Activated T-cell treated with anti-CD3 and anti-CD28 coated beads, Interleukin-2, amount 50 U/mL, for 48 hours (primary cell): ENCODE data around the gene LRRC4C.
"Not testable (repeated sequence)": the region's sequence is repeated elsewhere in the genome, so short reads cannot be mapped to it uniquely, and the experiment has no call there.

ENCODE experiments used
- DNase-seq, 2 experiments: peaks; one replicate each; pipeline ENCODE4 v3.0.0-alpha.2; 2020

The LRRC4C gene

DNA sequence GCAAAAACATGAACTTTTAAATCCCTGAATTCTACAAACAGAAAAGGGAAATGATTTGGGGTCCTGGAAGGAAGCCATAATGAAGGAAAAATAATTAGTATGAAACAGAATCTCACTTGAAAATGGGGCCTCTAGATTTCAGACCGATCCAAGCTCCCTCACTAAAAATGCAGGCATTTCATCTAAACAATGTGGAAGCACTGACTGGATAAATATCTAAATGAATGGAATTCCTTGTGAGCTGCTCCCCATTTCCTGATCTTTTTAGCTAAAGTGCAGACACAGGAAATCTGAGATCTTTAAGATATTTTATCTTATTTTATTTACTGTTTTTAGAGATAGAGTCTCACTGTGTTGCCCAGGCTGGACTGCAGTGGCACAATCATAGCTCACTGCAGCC lies 1255.8 kb downstream of the LRRC4C start:
- no peak for DNase-seq

DNA sequence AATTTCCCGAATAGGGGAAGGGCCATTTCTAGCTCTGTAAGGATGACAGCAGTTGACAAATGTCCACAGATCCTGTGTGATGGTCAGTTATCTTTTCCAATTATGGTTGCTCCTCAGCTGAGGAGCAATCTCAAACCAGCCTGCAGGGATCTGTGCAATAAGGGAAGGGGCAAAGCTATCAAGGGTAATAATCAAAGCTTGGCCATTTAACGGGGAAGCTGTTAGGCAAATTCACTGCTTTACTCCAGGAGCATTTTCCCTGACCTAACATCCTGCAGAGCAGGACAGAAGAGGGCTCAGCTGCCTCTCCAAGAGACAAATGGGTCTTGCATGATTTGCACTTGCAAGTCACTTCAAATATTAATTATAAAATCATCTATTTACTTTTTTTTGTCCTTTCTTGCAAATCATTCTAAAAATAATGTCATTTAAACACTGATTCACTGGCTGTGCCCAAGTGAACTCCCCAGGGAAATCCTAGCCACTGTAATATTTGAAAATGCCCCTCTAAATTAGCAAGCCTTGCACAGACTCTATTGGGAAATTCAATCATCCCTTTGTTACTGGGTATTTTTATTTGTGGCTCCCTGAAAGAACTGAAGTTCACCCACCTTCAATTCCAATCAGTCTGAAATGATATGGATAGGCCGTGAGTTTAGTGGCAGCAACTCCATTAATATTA lies 1256.7 kb downstream of the LRRC4C start:
- no peak for DNase-seq

DNA sequence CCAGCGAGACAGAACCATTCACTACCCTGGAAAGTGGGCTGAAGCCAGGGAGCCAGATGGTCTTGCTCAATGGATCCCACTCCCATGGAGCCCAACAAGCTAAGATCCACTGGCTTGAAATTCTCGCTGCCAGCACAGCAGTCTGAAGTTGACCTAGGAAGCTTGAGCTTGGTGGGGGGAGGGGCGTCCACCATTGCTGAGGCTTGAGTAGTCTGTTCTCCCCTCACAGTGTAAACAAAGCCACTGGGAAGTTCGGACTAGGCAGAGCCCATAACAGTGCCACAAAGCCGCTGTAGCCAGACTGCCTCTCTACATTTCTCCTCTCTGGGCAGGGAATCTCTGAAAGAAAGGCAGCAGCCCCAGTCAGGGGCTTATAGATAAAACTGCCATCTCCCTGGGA lies 1266.9 kb downstream of the LRRC4C start:
- not testable (repeated sequence) for DNase-seq

DNA sequence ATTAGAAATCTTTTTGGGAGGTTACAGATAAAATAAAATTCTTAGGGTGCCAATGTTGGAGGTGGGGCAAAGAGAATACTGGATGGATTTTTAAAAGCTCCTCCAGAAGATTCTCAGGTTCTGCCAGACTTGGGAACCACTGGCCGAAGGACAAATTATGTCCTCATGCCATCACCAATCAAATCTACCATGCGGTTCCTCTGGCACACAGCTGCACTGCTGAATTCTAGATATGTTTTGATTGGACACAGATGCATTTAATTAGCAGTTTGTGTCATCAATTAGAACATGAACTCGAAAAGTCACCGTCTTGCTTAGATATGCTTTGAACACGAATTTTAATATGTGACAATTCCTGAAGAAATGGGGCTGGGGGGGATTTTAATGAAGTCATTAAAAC lies 1269.2 kb downstream of the LRRC4C start:
- no peak for DNase-seq

DNA sequence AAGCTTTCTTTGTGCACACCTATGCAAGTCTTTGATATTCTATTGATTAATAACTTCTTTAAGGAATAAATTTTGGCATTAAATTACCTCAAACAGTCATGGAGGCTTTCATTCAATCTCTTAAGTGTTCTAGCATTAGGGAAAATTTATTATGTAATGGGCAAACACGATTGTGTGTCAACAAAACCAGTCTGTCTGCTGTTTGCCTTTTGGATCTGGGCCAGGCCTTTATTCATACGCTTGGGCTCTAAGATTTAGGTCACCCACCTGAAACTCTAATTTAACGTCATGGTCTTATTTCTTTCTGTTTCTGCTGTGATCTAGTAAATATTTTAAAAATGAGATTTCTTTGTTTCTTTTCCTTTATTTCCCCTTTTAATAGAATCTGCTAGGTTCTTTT lies 1270.6 kb downstream of the LRRC4C start:
- DNase-seq = no peak

DNA sequence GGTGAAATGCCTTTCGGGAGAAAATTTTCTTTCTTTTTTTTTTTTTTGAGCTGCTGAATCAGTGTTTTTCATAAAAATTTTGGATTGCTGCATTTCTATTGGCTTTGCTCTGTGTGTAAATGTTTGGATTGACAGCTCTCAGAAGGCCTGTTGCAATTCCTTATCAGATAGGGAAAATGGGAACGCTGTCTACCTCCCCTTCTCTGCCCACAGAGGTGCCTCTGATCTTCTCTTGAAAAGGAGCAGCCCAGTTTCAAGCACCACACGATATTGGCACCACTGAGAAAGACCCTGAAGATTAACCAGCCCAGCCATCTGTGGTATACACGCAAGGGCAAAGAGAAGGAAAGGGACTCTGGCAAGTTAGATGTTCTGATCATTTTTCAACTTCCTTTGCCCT lies 1272.2 kb downstream of the LRRC4C start:
- no peak for DNase-seq

DNA sequence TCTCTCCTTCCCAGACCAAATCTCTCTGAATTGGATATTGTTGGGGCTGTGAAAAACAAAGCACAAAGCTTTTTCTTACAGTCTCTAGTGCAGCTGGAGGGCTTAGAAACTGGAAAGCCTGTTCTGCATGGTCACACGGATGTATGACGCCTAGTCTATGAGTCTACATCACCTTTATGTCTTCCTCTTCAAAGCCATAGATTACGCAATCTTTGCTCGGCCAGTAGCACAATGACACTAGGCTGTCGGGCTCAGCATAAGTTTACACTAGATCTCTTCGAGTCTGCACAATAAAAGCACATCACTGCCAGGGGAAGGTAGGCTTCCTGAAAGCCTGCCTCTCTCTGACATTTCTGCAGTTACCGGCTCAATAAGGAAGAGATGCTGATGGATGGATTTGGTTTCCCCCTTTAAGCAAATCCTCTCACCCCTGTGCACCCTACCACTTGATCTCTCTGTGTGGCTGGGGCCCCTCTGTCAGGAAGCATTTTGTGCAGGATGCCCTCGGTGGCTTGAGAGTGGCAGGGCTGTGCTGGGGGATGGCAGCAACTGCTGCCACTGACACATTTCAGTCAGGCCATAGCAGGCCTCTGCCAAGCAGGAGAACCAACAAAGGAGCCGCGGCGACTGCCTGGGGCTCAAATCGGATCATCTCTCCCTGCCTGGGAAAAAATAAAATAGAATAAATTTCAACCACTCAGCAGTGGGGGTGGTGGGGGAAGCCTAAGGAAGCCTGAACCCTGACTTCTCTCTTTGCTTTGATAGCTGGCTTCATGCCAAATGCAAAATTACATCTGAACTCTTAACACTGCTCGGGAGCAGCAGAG lies 1272.8 kb downstream of the LRRC4C start:
- no peak for DNase-seq

DNA sequence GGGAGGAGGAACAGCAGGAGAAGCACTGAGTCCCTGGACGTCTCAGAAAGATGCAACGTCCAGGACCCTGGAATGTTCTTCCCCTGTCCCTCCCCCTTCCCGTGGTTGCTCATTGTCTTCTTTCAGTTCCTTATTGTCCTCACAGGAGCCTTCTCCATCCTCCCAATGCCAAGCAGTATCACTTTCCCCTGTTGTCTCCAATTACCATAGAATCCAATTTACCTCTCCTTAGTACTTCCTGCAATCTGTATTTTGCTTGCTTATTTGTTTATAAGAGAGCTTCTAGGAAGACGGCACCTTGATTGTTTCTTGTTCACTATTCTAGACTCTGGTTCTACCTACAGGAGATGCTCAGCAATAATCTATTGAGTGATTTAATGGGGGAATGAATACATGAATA lies 1273.7 kb downstream of the LRRC4C start:
- no peak for DNase-seq

DNA sequence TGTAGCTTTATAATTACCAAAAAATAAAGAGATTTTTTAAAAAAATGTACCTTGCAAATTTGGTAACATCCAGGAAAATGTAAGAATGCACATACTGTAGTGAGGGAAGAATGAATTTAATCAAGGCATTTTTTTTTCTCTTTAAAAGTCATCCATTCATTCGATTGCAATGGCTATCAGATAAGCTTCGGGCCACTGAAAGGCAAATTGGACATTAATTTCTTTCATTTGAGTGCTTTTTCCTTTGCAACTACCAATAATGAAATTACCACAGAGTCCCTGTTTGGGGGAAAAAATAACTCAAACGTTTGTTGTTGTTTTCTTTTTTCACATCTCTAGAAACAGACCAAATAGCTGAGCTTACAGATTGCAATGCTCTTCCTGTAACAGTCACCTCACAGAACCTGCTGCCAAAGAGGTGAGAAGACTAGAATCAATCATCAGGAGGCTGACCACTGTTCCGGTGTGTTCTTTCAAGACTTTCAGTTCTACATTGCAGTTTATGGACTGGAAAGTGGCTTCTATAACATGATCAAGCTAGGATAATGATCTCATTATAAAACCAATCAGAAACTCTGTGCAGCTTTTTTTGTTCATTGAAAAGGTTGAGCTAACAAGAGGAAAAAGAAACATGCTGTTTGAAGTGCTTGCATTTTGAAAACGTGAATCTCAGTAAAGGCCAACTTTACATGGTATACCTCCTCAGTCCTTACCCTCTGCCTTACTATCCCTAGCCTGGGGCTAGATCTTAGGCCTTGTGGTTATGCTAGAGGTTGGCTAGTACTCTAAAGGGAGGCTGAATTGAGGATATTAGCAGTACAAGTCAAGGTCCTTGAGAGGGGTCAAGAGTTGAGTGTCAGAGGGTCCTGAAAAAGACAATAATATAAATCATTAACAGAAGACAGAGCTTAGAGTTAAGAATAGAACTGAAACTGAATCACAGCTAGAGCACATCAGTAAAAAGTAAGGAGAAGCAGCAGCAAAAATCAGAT lies 1276.1 kb downstream of the LRRC4C start:
- no peak for DNase-seq

DNA sequence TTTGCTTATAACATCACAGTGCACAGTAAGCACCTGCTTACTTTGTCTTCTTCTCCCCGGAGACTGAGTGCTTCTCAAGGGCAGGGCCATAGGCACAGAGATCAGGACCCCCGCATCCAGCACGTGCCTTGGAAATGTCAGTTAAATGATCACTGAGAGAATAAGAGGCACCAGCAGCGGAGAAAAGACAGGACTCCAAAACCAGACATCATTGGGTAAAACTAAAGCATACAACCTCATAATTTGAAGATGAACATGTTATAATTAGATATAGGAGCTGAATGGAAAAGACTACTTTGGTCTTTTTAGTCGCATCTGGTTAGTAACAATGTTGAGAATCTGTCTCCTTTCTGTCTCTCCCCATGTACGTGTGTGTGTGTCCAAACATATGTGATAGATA lies 1279.9 kb downstream of the LRRC4C start:
- DNase-seq = no peak

DNA sequence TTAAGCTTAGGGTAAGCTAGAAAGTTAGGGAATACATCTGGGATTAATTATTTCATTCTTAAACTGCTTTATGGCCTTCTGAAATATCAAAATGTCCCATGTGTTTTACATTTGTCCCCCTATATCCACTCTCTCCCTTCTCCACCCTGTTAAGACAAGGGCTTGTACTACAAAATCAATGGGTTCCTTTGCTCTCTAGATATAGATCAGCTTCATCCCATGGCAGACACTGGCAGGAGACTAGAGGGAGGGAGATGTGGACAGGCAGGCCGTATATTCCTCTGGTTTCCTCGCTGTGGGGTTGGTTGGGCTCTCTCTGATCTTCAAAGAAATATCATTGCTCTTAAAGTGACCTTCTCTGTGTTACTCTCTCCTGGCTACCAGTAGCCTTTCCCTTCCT lies 1281.0 kb downstream of the LRRC4C start:
- no peak for DNase-seq

DNA sequence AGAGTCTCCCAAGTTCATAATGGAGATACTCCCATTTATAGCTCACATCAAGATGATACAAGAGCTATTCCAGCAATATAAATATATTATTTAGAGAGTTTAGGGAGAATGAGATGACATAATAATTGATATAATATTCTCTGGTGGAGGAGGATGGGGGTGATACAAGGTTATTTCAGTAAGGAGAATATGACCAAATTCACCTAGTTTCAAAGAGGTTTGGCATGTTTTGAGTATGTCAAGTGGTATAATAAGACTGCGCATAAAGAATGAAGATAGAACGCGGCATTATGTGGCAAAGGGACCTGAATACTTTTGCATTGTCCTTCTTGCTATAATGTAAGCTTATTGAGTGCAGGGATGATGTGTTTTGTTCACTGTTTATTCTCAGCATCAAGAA lies 1283.5 kb downstream of the LRRC4C start:
- DNase-seq = no peak

DNA sequence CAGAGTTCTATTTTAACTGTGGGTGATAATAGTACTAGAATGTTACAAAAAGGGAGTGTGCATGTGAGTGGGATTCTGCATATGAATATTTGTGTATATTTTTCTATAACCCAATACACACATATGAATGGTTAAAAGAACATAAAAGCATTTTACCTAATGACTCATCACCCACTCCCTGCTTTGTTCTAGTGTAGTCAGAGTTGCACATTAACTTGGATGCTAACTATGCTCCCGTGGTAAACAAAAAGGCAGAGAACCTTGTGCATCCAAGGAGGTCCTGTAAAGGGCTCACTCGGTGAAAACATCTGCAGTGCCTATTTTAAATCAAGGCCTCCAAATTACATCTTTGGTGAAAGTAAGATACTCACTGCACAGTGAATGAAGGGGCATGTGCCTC lies 1289.4 kb downstream of the LRRC4C start:
- no peak for DNase-seq

DNA sequence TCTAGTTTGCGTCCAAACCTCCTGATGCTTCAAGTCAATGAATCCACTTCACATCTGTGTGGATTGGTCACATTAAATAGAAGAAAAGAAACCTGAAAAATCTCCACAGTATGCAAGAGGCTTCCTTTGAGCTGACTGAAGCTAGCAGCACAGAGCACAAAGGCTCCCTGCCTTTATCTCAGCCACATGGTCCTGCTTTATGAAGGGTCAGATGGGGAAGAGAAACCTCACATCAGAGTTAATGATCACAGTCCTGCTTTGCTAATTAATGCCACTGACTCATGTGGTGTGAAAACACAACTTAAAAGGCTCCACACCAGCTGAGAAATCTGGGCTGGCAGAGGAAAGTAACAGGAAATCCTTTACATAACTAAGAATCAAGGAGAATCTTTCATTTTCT lies 1291.0 kb downstream of the LRRC4C start:
- DNase-seq = no peak

DNA sequence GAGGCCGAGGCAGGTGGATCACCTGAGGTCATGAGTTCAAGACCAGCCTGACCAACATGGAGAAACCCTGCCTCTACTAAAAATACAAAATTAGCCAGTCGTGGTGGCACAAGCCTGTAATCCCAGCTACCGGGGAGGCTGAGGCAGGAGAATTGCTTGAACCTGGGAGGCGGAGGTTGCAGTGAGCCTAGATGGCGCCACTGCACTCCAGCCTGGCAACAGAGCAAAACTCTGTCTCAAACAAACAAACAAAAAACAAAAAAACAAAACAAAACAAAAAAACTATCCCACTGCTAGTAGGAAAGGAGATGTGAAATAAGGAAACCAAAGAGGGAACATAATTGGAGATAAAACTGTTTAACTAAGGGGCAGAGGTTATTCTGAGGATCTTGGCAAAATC lies 1291.6 kb downstream of the LRRC4C start:
- not testable (repeated sequence) for DNase-seq

DNA sequence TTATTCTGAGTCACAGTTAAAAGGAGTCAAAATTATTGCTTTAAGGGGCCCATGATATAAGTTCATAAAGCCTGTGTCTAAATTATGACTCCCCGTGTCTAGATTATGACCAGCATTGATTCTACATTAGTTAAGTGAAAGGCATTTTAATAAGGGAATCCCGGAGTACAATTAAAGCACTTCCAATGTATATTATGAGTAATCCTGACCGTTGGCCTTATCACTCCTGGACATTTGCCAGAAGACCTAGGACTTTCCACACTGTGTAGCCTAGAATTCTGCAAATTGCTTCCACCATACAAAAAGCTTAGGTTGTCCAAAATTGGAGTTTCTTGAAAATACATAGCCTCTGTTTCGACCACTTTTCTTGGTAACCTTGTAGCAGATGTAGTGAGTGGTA lies 1292.6 kb downstream of the LRRC4C start:
- DNase-seq = no peak

DNA sequence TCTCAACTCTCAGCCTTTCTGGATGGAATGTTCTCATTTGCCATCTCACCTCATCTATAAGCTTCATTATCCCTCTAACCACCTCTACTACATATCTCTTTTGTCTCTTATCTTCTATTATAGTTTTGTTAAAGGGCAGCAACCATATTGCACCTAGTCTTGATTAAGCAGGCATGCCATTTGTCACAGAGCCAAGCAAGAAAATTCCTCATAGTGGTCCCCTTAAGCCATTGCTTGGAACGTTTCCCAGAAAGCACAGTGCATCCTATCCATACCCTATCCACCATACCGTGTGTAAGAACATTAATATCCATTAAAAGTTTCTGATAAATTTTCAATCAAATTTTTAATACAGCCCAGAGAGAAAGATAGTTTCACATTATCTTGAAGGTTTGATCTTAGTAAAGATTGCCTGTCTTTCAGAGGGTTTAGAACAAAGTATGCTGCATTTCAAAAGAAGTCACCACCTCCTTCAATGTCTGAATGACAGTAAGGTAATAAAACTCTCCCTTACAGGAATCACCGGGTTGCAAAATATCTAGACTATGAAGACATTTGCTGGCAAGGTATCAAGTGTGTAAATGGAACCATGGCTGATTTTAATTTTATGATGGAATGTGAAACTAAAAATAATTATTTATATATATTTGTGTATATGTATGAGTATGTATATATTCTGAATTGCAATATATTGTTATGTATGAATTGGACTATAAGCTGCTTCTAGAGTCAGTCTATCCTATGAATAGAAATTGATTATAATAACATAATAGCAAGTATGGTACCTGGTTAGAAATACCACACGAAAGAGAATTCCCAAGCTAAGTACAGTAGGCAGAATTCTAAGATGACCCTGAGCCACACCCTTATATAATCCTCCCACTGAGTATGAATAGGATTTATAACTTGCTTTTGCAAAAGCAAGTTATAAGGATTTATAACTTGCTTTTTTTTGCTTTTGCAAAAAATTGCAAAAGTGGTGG lies 1296.3 kb downstream of the LRRC4C start:
- DNase-seq = no peak

DNA sequence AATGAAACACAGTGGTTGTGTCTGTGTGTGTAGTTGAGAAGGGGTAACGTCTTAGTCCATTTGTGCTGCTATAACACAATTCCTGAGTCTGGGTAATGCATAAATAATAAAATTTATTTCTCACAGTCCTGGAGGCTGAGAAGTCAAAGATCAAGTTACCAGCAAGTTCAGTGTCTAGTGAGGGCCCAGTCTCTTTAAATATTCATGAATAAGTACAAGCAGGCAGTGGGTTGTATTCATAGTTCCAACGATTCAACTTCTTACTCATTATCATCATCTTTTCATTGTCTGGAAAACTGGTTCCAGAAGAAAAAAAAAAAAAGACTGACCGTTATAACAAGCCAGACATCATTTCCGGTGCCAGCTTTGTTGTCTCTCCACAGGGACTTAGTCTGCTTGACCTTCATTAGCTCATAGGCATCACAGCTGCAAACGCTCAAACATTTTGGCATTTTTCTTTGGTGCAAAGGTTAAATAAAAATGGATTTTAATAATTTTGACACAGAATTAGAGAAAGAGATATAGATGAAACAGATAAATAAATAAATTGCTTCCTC lies 1297.5 kb downstream of the LRRC4C start:
- no peak for DNase-seq

DNA sequence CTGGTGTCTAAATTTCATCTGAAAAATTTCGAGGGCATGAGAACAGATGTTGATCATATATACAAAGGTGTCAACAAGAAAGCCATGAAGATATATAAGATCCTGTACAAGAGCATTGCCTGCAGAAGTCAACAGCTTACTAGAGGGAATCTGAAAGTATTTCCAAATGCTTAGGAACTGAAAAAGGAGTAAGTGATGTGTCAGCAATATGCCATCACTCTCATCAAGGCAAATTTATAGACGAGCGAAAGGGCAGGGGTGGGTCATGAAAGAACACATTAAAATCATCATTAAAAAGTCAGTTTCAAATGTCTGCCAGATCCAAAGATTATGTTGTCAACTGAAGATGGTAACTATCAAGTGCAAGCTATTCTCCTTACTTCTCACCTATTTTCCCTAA lies 1299.0 kb downstream of the LRRC4C start:
- DNase-seq = no peak

DNA sequence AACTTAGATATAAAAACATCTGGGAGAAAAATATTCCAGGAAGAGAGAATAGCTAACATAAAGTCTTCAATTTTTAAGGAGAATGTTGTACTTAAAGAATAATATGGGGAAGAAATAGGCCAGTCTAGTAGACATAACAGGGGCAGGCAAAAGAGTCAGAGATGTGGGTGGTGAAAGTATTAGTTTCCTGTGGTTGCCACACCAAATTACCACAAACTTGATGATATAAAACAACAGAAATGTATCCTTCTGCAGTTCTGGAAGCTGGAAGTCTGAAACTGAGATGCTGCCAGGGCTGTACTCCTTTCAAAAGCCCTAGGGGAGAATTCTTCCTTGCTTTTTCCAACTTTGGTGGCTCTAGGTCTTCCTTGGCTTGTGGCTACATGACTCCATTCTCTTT lies 1309.7 kb downstream of the LRRC4C start:
- DNase-seq = no peak

DNA sequence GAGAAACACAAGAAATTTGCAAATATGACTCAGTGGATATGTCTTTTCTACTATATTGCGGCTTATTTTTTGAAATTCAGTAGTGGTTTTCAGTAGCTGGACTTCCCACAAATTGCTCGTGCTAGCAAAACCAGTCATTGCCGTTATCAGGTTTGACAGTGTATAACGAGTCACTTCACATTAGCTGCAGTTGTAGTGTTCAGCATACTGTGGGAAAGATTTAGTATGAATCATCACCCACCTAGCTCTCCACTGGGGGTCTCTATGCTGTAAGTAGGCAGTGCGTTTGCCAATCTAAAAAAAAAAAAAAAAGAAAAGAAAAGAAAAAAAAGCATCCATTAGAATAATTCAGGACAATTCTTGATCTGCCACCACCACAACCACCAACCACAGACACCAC lies 1318.9 kb downstream of the LRRC4C start:
- no peak for DNase-seq

DNA sequence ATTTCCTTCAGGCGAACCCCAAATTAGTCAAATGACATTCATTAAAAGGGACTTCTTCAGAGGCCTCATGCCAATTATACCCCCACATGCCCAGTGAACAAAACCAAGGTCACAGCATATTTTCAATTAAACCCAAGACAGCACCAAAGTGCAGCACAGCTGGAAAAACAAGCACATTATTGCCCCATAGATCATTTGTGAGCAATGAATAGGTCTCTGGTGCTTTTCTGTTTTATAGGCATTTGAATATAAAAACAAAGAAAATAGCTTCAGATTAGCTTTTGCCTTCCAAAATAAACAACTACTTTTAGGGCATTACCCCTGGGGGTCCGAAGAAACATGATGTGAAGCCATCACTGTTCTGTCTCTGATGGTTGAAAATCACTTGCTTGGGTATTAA lies 1319.9 kb downstream of the LRRC4C start:
- no peak for DNase-seq
